ENCODE measurements around the gene IWS1.
"Not testable (repeated sequence)": the region's sequence is repeated elsewhere in the genome, so short reads cannot be mapped to it uniquely, and the experiment has no call there.

Gene IWS1

DNA sequence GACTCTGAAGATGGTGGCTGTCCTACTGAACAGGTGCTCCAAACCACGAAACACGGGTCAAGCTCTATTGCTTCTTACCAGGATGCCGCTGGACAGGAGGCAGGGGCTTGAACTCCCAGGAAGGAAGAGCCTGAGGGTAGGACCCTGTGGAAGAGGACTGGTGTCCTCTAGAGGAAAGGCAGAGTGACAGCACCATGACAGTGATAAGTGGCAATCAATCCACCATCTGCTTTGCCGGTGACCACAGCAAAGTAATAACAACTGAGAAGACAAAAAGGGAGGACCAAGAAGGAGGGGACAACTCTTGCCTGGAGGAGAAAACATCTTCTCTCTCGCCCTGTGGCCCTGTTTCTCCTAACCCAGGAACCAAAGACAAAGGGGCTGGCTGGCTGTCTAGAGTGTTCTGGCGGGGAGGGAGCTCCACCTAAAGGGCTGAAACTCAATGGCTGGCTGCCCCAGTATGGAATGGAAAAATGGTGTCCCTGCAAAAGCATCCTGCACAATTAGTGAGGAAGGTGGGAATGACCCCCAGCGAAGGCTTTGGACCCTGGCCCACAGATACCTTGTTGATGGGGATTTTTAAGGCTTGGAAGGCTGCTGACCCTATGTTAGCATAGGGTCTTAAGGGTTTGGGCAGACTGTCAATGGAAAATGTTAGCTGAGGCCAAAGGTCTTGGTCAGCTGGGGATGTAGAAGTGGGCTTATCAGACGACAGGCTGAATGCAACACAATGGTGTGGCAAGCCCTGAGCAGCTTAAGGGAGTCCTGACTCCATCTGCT is 72.7 kb downstream of the IWS1 start:
- no peak for DNase-seq

DNA sequence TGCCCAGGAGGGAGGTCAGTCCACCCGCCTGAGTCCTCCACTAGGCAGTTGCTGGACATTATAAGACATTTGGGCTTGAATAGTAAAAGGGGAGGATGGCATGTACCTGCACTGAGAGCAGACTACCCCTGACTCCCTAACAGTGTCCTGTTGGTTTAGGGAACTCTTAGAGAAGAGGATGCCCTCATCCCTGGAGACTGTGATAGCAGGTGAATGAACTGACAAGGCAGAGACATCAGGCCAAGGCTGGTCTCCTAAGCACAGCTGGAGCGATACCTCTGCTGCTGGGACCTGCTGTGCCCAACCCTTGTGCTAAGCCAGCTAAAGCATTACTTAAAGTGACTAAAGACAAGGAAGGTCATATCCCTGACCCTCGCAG is 73.3 kb downstream of the IWS1 start:
- DNase-seq = no peak

DNA sequence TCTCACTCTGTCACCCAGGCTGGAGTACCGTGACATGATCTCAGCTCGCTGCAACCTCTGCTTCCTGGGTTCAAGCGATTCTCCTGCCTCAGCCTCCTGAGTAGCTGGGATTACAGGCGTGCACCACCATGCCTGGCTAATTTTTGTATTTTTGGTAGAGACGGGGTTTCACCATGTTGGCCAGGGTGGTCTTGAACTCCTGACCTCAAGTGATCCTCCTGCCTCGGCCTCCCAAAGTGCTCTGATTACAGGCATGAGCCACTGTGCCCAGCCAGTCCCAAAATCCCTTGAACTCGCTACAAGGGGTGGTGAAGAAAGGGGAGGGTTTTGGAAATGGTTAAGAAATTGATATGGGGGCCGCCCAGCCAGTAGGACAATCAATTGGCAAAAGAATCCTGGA is 73.9 kb downstream of the IWS1 start:
- DNase-seq = not testable (repeated sequence)

DNA sequence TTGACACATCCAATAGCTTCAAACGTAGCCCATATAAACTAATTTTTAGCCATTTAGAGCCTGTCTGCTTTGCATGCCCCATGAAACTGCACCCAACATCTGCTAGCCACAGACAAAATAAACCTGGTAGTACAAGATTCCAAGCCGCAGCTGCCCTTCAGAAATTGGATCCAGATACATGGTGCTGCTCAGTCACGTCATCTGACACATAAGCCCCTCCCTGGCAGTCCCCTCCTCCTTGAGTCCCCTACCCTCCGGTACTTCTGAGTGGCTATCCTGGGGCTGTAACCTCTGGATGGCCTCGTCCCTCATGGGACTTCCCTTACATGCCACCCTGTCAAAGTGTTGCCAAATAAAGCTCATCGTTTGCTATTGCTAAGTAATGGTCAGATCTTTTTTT is 74.3 kb downstream of the IWS1 start:
- DNase-seq = no peak

DNA sequence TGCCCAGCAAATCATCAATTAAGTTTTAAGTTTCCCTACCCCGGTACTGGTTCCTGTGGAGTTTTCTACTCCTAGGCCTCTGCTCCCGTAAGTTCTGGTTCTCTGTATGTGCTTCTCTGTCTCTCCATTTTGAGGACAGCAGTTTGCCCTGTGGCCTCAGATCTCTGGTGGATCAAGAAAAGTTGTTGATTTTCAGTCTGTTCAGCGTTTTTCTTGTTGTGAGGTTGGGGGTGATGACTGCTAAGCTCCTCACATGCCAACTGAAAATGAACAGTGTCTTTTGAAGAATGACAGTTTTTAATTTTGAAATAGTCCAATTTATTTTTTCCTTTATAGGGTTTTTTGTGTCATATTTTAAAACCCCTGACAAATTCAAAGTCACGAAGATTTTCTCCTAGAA is 76.4 kb downstream of the IWS1 start:
- DNase-seq = no peak

DNA sequence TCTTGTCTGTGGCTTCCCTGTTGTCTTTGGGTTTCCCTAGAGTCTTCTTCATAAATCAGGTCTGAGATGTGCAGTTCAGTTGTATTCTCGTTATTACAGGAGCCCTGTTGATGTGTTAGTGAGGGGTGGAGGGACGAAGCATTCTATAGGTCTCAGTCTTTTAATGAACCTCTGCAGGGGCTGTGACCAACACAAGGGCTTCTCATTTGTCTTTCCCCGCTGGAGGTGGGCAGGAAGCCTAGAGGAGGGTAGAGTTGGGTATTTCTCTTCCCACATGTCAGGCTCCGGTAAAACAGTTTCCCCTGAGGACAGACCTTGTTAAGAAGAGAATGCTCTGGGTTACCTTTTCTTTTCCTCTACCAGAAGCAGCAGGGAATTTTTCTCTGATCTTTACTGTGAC is 76.9 kb downstream of the IWS1 start:
- DNase-seq = no peak

DNA sequence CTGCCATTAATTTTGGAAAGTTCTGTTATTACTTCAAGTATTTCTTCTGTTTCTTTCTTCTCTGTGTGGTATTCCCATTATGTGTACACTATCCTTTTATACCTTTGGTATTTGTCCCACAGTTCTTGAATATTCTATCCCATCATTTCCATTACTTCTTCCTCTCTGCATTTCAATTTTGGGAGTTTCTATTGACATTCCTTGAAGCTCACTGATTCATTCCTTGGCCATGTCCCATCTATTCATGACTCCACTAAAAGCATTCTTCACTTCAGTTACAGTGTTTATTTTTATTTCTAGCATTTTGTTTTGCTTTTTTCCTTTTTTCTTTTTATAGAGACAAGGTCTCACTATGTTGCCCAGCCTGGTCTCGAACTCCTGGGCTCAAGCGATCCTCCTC is 77.8 kb downstream of the IWS1 start:
- no peak for DNase-seq

DNA sequence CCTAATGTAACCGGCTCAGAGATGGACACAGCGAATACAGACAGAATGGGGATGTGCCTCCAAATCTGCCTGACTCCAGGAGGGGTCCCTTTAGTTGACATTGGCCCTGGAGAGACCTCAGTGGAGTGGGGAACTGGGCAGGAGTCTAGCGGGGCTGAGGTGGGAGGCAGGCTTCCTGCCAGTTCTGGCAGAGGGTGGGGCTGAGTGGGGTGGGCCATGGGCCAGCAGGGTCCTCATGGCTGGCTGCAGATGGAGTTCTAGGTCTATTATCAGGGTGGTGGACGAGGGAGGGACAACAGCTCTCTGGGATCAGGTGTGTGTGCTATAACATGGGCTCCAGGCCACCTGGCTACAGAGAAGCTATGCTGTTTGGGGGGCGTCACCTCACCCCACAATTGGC is 86.9 kb downstream of the IWS1 start:
- no peak for DNase-seq

DNA sequence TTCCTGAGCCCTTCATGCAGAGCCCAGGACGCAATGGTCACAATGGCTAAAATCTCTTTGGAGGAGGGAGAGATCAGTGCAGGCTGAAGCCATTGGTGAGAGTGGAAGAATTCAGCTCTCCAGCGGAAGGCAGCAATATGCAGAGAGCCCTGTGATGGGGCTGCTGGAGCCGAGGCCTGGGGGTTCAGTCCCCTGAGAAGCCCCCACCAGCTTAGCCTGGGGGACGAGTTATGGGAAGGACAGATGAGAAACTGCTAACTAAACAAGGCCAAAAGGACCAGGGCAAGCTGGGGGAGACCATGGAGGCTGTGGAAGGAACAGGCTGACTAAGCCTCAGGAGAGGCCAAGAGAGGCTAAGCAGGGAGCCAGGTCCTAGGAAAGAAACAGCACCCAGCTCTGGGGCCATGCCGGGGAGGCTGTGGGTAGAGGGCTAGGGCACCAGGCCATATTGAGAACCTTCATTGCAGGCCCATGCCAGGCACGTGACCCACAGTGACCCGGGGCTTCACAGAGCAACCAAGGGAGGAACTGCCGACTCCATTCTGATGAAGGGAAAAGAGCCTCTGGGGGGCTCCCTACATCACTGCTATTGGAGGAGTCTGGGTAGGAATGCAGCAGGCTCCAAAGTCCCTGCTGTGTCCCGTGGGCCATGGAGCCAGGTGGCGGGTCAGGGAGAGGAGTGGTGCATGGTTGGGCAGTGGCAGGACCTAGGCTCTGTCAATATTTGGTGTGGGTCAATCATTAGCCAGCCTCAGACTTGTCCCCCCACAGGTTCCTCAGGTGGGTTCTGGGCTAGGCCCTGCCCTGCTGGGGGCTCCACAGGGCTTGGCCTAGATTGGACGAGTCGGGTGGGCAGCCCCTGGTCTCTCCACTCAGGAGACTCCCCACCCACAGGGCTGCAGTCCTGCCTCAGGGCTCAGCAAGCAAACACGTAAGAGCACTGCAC is 88.2 kb downstream of the IWS1 start:
- no peak for DNase-seq

DNA sequence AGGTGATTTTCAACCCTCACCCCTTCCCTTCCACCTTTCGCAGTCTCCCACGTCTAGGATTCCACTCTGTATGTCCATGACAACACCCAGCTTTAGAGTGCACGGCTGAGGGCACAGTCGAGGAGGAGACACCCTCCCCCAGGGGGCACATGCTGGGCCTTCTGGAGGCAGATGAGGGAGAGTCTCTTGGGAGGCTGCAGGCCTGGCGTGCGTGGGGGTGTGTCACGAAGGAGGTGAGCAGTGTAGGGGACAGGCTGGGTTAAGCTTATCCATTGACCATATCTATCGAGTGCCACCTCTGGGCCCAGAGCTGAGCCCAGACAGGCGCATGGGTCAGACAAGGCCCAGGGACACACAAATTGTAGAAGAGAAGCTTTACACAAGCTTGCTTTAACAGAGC is 89.2 kb downstream of the IWS1 start:
- DNase-seq = no peak

DNA sequence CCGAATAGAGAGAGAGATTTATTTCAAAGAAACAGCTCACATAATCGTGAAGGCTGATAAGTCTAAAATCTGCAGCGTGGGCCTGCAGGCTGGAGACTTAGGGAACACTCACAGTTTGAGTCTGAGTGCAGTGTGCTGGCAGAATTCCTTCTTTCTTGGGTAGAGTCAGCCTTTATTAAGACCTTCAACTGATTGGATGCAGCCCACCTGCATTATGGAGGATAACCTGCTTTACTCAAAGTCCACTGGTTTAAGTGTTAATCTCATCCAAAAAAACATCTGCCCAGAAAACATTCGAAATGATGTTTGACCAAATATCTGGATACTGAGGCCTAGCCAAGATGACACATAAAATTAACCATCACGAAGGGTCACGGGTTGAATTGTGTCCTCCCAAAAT is 91.8 kb downstream of the IWS1 start:
- DNase-seq = no peak

DNA sequence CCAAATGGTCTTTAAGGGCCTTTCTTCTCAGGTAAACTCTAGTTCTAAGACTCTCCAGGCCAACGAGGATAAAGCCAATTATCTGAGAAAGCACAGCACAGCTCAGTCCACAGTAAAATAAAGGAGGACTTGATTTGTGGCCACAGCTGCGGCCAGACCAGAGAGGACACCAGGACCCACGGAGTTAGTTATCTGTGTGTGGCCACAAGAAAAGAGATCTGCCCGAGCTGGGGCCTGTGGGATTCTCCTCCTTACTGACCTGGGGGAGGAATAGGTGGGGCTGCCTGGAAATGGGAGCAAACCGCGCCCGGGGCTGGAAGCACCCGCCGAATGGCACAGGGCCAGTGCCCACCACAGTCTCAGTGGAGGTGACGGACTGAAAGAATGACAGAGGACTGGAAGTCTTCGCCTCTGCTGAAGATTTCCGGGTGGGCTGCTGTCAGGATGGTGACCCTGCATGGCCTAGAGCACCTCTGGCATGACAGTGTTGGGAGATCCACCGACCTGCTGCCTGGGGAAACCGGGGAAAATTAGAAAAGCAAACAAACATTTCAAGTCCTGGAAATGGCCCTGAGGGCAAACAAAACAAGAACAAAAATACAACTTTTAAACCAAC is 94.8 kb downstream of the IWS1 start:
- no peak for DNase-seq
